WTC11 (cell line): ENCODE results near the gene NDUFB8. TPM values are rescaled to one million over a fixed set of nuclear protein-coding genes. Genes with fewer than 3 reads are reported as not detected.
"Not testable (repeated sequence)": the region's sequence is repeated elsewhere in the genome, so short reads cannot be mapped to it uniquely, and the experiment has no call there.

Source experiments
- ATAC-seq: fragments of 200-7000 bp; cut with Tn5 transposase; 2 replicates; pipeline ENCODE4 v1.10.0; 2021; ENCODE audit warnings: mild to moderate bottlenecking, moderate library complexity
- CTCF ChIA-PET: fragments of 300-600 bp; sonication (Branson Sonifier 250); formaldehyde crosslinking; loops from one replicate; lab custom pipeline; 2021; ENCODE audit warnings: antibody characterized with exemption; lab: Charles Lee
- POLR2A ChIA-PET: fragments of 350-600 bp; sonication (Branson Sonifier 250); formaldehyde crosslinking; loops from one replicate; lab custom pipeline; 2021; ENCODE audit warnings: antibody characterized with exemption; lab: Charles Lee
- DNase-seq: peaks from one replicate; pipeline ENCODE4 v3.0.0; 2021; ENCODE audit warnings: low spot score
- H3K27ac Mint-ChIP-seq: 2 replicates; pipeline ENCODE4 v1.8.0; 2021; ENCODE audit warnings: mixed read lengths
- H3K27me3 Mint-ChIP-seq: 2 replicates; pipeline ENCODE4 v1.8.0; 2021; ENCODE audit warnings: low read depth, mild to moderate bottlenecking, moderate library complexity, mixed read lengths
- H3K36me3 Mint-ChIP-seq: 2 replicates; pipeline ENCODE4 v1.8.0; 2021; ENCODE audit warnings: mixed read lengths
- H3K4me1 Mint-ChIP-seq: 2 replicates; pipeline ENCODE4 v1.8.0; 2022; ENCODE audit warnings: mixed read lengths
- H3K4me3 Mint-ChIP-seq: 2 replicates; pipeline ENCODE4 v1.8.0; 2021; ENCODE audit warnings: mild to moderate bottlenecking, moderate library complexity, mixed read lengths
- H3K9me3 Mint-ChIP-seq: 2 replicates; pipeline ENCODE4 v1.8.0; 2021; ENCODE audit warnings: mixed read lengths
- CDX4 ChIP-seq: fragments of 250-450 bp; sonication (Bioruptor Pico); IDR thresholded peaks from 2 replicates; pipeline ENCODE4 v1.9.0; 2021; ENCODE audit warnings: moderate library complexity, mild to moderate bottlenecking, inconsistent platforms, borderline replicate concordance
- E2F1 ChIP-seq: sonication (generic); formaldehyde crosslinking; IDR thresholded peaks from 2 replicates; pipeline ENCODE4 v1.8.0; 2022; ENCODE audit warnings: mild to moderate bottlenecking, missing genetic modification reagents
- EMX1 ChIP-seq: fragments of 250-450 bp; sonication (Bioruptor Pico); IDR thresholded peaks from 2 replicates; pipeline ENCODE4 v1.8.0; 2021; ENCODE audit warnings: mild to moderate bottlenecking
- ETV6 ChIP-seq: sonication (generic); formaldehyde crosslinking; IDR thresholded peaks from 2 replicates; pipeline ENCODE4 v1.8.1; 2022; ENCODE audit warnings: mild to moderate bottlenecking, missing genetic modification reagents
- FOXP1 ChIP-seq: sonication (generic); formaldehyde crosslinking; IDR thresholded peaks from 2 replicates; pipeline ENCODE4 v1.8.0; 2022; ENCODE audit warnings: missing genetic modification reagents, mild to moderate bottlenecking, moderate library complexity, borderline replicate concordance
- FOXP4 ChIP-seq: sonication (generic); formaldehyde crosslinking; IDR thresholded peaks from 2 replicates; pipeline ENCODE4 v1.8.0; 2022; ENCODE audit warnings: mild to moderate bottlenecking, missing genetic modification reagents
- MLX ChIP-seq: sonication (generic); formaldehyde crosslinking; IDR thresholded peaks from 2 replicates; pipeline ENCODE4 v1.8.1; 2023; ENCODE audit warnings: mild to moderate bottlenecking, missing genetic modification reagents, moderate library complexity
- SOX15 ChIP-seq: fragments of 250-450 bp; sonication (Bioruptor Pico); IDR thresholded peaks from 2 replicates; pipeline ENCODE4 v1.9.0; 2021; ENCODE audit warnings: mild to moderate bottlenecking
- TEAD1 ChIP-seq: sonication (generic); formaldehyde crosslinking; IDR thresholded peaks from 2 replicates; pipeline ENCODE4 v1.8.0; 2022; ENCODE audit warnings: mild to moderate bottlenecking, missing genetic modification reagents
- ZNF219 ChIP-seq: sonication (generic); formaldehyde crosslinking; IDR thresholded peaks from 2 replicates; pipeline ENCODE4 v1.8.0; 2023; ENCODE audit warnings: missing genetic modification reagents, mild to moderate bottlenecking, borderline replicate concordance
- ZNF232 ChIP-seq: sonication (generic); formaldehyde crosslinking; IDR thresholded peaks from 2 replicates; pipeline ENCODE4 v1.8.0; 2022; ENCODE audit warnings: mild to moderate bottlenecking, missing genetic modification reagents
- ZNF532 ChIP-seq: fragments of 250-450 bp; sonication (Bioruptor Pico); IDR thresholded peaks from 2 replicates; pipeline ENCODE4 v1.9.0; 2021; ENCODE audit warnings: mild to moderate bottlenecking, borderline replicate concordance
- total RNA-seq: library from RNA; stranded (reverse); gene quantifications from 3 replicates; pipeline ENCODE4 v1.2.3, GENCODE V29; 2021

The NDUFB8 gene
- total RNA-seq, 1 experiment from 2014 or later: 206 TPM

- no peak for TF ChIP-seq E2F1 (CRISPR knock-in tag)
- no peak for TF ChIP-seq EMX1 (CRISPR knock-in tag)
- TF ChIP-seq ZNF532 (CRISPR knock-in tag): no peak
- TF ChIP-seq SOX15 (CRISPR knock-in tag): no peak
- TF ChIP-seq MLX (CRISPR knock-in tag): no peak
- TF ChIP-seq ZNF232: no peak
- TF ChIP-seq TEAD1 (CRISPR knock-in tag): no peak
- TF ChIP-seq CDX4 (CRISPR knock-in tag): no peak
- no peak for TF ChIP-seq ZNF219 (CRISPR knock-in tag)
- no peak for TF ChIP-seq ETV6
- TF ChIP-seq FOXP4 (CRISPR knock-in tag): no peak
- TF ChIP-seq FOXP1: no peak
- no peak for DNase-seq
- Mint-ChIP-seq H3K27ac (no peak overlapping the region), H3K4me1 (no peaks in the 10 kb centered on the region), H3K27me3 (peaks cover 22% of the 10 kb centered on the region), H3K36me3 (no peaks in the 10 kb centered on the region), H3K4me3 (no peak overlapping the region), H3K9me3 (no peaks in the 10 kb centered on the region)
- no peak for ATAC-seq
- POLR2A ChIA-PET: interaction anchor here (0.7 kb wide), 1 partner anchor 234 kb away, joined by 3 read pairs; no protein-coding TSS in a partner anchor
- CTCF ChIA-PET: interaction anchor here (0.8 to 1.0 kb wide), 2 partner anchors 9 to 13 kb away, joined by 3 read pairs; no protein-coding TSS in a partner anchor
Observed at GRCh38 chr10:100575585-100576281, 46.1 kb upstream of the NDUFB8 start.

- ChIA-PET POLR2A (interaction anchor here (0.7 kb wide), 1 partner anchor 234 kb away, joined by 3 read pairs; no protein-coding TSS in a partner anchor), CTCF (interaction anchor here (0.8 to 1.0 kb wide), 2 partner anchors 10 to 13 kb away, joined by 3 read pairs; no protein-coding TSS in a partner anchor)
- not testable (repeated sequence) for H3K9me3 Mint-ChIP-seq, DNase-seq, ATAC-seq, H3K27ac Mint-ChIP-seq, H3K4me3 Mint-ChIP-seq, H3K36me3 Mint-ChIP-seq, H3K4me1 Mint-ChIP-seq
- H3K27me3 Mint-ChIP-seq: peaks cover 21% of the 10 kb centered on the region
Observed at GRCh38 chr10:100575146-100575545, 45.5 kb upstream of the NDUFB8 start.
